Effector memory CD4-positive, alpha-beta T cell (primary cell): ENCODE results near the gene SBF1.

ENCODE experiments used
- DNase-seq, 3 donors: peaks; one replicate each; pipeline ENCODE4 v3.0.0-alpha.2; 2020
- H3K27ac ChIP-seq: 2 replicates; pipeline ENCODE4 v1.7.0; 2013; ENCODE audit warnings: mild to moderate bottlenecking, low read length, moderate library complexity; ENCODE audit not compliant: insufficient read depth, poor library complexity, severe bottlenecking
- H3K27me3 ChIP-seq: replicated peaks from 2 replicates; pipeline ENCODE4 v1.7.0; 2013; ENCODE audit warnings: mild to moderate bottlenecking, low read length; ENCODE audit not compliant: insufficient read depth, control insufficient read depth, poor library complexity, severe bottlenecking
- H3K36me3 ChIP-seq: 2 replicates; pipeline ENCODE4 v1.7.0; 2013; ENCODE audit warnings: mild to moderate bottlenecking, low read length, moderate library complexity; ENCODE audit not compliant: control insufficient read depth, insufficient read depth
- H3K4me1 ChIP-seq: 2 replicates; pipeline ENCODE4 v1.7.0; 2013; ENCODE audit warnings: low read length, mild to moderate bottlenecking; ENCODE audit not compliant: control insufficient read depth, insufficient read depth, poor library complexity, severe bottlenecking
- H3K4me3 ChIP-seq: 2 replicates; pipeline ENCODE4 v1.7.0; 2013; ENCODE audit warnings: low read length, low read depth, mild to moderate bottlenecking; ENCODE audit not compliant: insufficient read depth, poor library complexity, severe bottlenecking
- H3K9me3 ChIP-seq: 2 replicates; pipeline ENCODE4 v1.7.0; 2013; ENCODE audit warnings: mild to moderate bottlenecking, low read length, moderate library complexity; ENCODE audit not compliant: control insufficient read depth

The SBF1 gene

GRCh38 chr22:50425179-50425916, 49.5 kb downstream of the SBF1 start:
- Histone ChIP-seq H3K27ac (no peak overlapping the region), H3K36me3 (peaks cover 50% of the 10 kb centered on the region), H3K27me3 (no peaks in the 10 kb centered on the region), H3K4me1 (no peaks in the 10 kb centered on the region), H3K4me3 (no peak overlapping the region), H3K9me3 (no peaks in the 10 kb centered on the region)
- DNase-seq, result no peak

DNA sequence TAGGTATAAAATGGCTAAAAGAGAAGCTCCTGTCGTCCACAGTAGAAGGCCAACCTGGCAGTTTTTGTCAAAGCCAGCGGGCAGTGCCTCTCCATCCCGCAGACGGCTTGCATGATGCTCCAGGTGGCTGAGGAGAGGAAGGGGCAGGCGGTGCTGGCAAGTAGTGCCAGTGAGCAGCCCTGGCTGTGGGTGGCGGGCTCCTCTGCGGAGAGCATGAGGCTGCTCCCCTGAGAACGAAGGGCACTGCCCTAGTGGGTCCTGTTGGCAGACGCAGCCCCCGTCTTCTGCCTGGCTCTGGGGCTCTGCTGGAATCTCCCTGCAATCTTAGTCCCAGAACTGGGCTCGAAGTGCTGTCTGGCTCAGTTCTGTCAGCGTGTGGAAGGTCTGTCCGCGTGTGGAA, 50.9 kb downstream of the SBF1 start:
- Histone ChIP-seq H3K36me3 (peaks cover 52% of the 10 kb centered on the region), H3K4me1 (no peaks in the 10 kb centered on the region), H3K27me3 (no peaks in the 10 kb centered on the region), H3K27ac (no peak overlapping the region), H3K4me3 (no peak overlapping the region), H3K9me3 (no peaks in the 10 kb centered on the region)
- no peak for DNase-seq

DNA sequence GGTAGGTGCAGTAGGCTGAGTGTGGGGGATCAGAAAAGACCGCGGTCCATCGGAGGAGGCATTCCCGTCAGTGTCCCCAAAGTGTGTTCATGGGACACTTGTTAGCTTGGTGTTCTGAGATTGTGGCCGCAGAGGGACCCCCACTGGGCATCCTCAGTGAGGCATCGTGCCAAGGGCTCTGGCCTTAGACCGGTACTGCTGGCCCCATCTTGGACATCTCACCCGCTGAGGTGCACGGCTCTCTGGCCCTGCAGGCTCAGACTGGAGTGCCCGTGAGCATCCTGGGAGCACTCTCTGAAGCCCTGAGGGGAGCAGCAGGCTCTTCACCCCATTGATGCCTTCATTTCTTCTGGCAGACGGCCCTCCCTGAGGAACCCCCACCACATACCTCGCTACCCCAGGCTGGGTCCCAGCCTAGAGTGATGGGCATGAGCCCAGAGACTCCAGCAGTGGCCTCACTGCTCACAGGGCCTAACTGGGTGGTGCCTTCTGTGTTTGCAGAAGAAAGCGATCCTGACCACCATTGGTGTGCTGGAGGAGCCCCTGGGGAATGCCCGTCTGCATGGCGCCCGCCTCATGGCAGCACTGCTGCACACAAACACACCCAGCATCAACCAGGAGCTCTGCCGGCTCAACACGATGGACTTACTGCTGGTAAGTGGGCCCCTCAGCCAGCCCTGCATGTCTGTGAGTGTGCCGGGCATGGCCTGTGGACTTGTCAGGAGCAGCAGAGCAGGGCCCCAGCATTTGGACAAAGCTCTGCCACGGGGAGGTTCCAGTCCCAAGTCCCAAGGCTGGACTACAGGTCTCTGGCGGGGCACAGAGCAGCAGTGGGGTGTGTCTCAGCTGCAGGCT, 51.6 kb downstream of the SBF1 start:
- Histone ChIP-seq H3K27ac (no peak overlapping the region), H3K36me3 (peaks cover 59% of the 10 kb centered on the region)

GRCh38 chr22:50422046-50422445, 52.8 kb downstream of the SBF1 start:
- no peaks in the 10 kb centered on the region for H3K9me3 ChIP-seq
- H3K36me3 ChIP-seq, result peaks cover 62% of the 10 kb centered on the region
- no peak for DNase-seq
- H3K4me1 ChIP-seq, result no peaks in the 10 kb centered on the region
- no peak overlapping the region for H3K27ac ChIP-seq
- H3K27me3 ChIP-seq, result no peaks in the 10 kb centered on the region
- H3K4me3 ChIP-seq, result no peak overlapping the region

More for the DNA sequence above, 51.6 kb downstream of the SBF1 start:
- DNase-seq, result no peak
- Histone ChIP-seq H3K4me1 (no peaks in the 10 kb centered on the region), H3K27me3 (no peaks in the 10 kb centered on the region), H3K4me3 (no peak overlapping the region), H3K9me3 (no peaks in the 10 kb centered on the region)

DNA sequence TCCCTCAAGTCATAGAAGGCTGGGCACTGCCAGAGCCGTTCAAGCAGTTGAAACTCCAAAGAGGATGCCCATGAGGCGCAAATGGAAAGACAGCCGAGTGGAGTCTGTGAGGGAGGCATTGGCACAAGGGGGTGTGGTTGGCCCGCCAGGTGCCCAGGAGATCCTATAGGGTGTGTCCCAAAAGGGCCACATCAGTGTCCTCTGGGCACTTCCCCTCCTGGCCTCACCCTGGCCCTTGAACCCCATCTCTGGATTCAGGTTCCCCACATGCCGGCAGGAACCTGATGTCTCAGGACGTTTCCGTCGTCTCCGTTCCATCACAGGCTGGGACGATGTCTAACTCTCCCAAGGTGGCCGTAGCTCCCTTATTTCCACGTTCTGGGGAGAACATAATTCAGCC, 54.3 kb downstream of the SBF1 start:
- H3K36me3 ChIP-seq, result peaks cover 76% of the 10 kb centered on the region

DNA sequence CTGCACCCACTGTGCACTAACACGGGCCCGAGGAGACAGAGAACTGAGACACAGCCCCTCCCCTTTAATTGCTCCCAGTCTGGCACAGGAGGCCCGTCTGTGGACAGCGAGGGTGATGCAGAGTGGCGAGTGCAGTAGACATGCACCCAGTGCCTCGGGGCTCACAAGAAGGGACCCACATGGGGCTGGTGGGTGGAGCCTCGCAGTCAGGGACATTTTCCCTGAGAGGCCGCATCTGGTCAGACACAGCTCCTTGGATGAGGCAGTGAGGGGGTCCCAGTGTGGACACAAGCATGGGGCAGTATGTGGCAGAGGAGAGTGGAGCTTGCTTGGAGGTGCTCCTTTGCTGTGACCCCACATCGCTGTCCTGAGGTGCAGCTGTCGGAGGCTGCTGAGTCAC, 54.8 kb downstream of the SBF1 start:
- peaks cover 76% of the 10 kb centered on the region for H3K36me3 ChIP-seq
- H3K4me1 ChIP-seq, result no peaks in the 10 kb centered on the region
- DNase-seq, result no peak
- H3K4me3 ChIP-seq, result no peak overlapping the region
- H3K27me3 ChIP-seq, result no peaks in the 10 kb centered on the region
- no peaks in the 10 kb centered on the region for H3K9me3 ChIP-seq
- H3K27ac ChIP-seq, result no peak overlapping the region

More for the DNA sequence above, 54.3 kb downstream of the SBF1 start:
- no peak overlapping the region for H3K27ac ChIP-seq
- DNase-seq, result no peak
- H3K4me3 ChIP-seq, result no peak overlapping the region
- no peaks in the 10 kb centered on the region for H3K27me3 ChIP-seq
- H3K9me3 ChIP-seq, result no peaks in the 10 kb centered on the region
- H3K4me1 ChIP-seq, result no peaks in the 10 kb centered on the region

DNA sequence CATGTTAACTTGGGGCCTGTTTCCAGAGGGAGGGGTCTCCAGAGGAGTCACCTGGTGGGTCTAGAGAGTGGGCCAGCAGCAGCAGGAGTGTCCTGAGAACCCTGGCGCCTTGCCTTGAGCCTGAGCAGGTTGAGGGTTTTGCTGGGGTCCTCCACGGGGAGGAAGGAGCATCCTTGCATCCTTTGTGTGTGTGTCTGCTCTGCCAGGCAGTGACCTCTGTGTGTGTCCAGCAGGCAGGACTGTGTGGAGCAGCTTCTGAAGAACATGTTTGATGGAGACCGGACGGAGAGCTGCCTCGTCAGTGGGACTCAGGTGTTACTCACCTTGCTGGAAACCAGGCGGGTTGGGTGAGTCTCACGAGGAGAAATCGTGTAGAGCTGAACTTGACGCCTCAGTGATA, 55.7 kb downstream of the SBF1 start:
- Histone ChIP-seq H3K36me3 (peaks cover 79% of the 10 kb centered on the region), H3K4me3 (no peak overlapping the region), H3K9me3 (no peaks in the 10 kb centered on the region), H3K27ac (no peak overlapping the region), H3K27me3 (no peaks in the 10 kb centered on the region), H3K4me1 (no peaks in the 10 kb centered on the region)
- no peak for DNase-seq

GRCh38 chr22:50418624-50419023, 56.2 kb downstream of the SBF1 start:
- H3K36me3 ChIP-seq, result peaks cover 78% of the 10 kb centered on the region

DNA sequence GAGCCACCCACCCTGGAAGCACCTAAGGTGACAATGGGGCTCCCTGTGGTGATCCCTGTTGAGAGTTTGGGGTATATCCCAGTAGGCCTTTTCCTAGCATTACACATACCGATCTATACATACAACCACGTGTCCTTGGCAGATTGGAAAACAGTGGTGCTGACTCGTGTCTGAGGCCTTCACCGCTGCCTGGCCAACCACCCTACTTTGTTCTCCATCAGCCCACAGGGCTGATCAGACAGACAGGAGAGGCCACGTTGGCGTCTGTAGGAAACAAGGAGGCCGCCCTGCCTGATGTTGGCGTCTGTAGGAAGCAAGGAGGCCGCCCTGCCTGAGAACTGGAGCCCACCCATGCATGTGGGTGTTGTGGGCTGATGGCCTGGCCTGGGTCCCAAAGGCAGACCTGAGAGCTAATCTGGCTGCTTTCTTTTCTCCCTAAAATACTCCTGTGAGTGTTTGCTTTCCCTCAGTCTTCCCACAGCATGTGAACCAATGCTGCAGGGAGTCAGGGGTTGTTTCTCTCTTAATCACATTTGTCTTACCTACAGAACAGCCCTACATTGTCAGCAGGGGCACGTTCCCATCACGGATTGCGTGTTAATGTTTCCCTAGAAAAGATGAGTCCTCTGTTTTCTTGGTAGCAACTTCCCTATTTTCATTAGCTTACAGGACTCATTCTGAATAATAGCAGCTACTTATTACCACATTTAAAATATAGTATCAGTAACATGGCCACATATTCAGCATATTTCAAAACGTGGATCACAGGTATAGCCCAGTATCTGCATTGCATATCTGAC, 57.2 kb downstream of the SBF1 start:
- Histone ChIP-seq H3K27me3 (no peaks in the 10 kb centered on the region), H3K4me3 (no peak overlapping the region), H3K9me3 (no peaks in the 10 kb centered on the region), H3K27ac (no peak overlapping the region), H3K36me3 (peaks cover 71% of the 10 kb centered on the region), H3K4me1 (no peaks in the 10 kb centered on the region)
- DNase-seq, result no peak

More at GRCh38 chr22:50418624-50419023, 56.2 kb downstream of the SBF1 start:
- Histone ChIP-seq H3K4me1 (no peaks in the 10 kb centered on the region), H3K9me3 (no peaks in the 10 kb centered on the region), H3K27ac (no peak overlapping the region), H3K27me3 (no peaks in the 10 kb centered on the region), H3K4me3 (no peak overlapping the region)
- no peak for DNase-seq
